Mononuclear cell (primary cell): ENCODE results near the gene THSD4. TPM values are rescaled to one million over a fixed set of nuclear protein-coding genes. Genes with fewer than 3 reads are reported as not detected.

Experiments used
- H3K27me3 ChIP-seq: 2 replicates; pipeline ENCODE4 v1.6.0; 2011; ENCODE audit warnings: low read length, control low read depth; ENCODE audit not compliant: insufficient read depth
- H3K4me1 ChIP-seq: 2 replicates; pipeline ENCODE4 v1.5.1; 2011; ENCODE audit warnings: mild to moderate bottlenecking, low read length, control low read depth; ENCODE audit not compliant: insufficient read depth
- H3K4me3 ChIP-seq: 2 replicates; pipeline ENCODE4 v1.5.1; 2011; ENCODE audit warnings: mild to moderate bottlenecking, low read length, moderate library complexity
- H3K9me3 ChIP-seq: 2 replicates; pipeline ENCODE4 v1.5.1; 2011; ENCODE audit warnings: low read depth, mild to moderate bottlenecking, control low read depth, low read length
- total RNA-seq: library from RNA; depleted of rRNA; stranded (reverse); fragments of >200 nt; gene quantifications from one replicate; pipeline ENCODE4 v1.2.3, GENCODE V29; 2012

THSD4 gene
- total RNA-seq, 1 donor: 0.10 TPM

- Histone ChIP-seq H3K4me1 (no peaks in the 10 kb centered on the region), H3K27me3 (no peaks in the 10 kb centered on the region), H3K4me3 (no peak overlapping the region)
Measured at GRCh38 chr15:71221417-71221816, 106.1 kb downstream of the THSD4 start.

GRCh38 chr15:71223516-71223915 lies 108.2 kb downstream of the THSD4 start:
- H3K9me3 ChIP-seq: no peaks in the 10 kb centered on the region
- H3K27me3 ChIP-seq: no peaks in the 10 kb centered on the region
- H3K4me1 ChIP-seq: no peaks in the 10 kb centered on the region
- H3K4me3 ChIP-seq: no peak overlapping the region

More at GRCh38 chr15:71221417-71221816, 106.1 kb downstream of the THSD4 start:
- H3K9me3 ChIP-seq: no peaks in the 10 kb centered on the region

- H3K4me3 ChIP-seq: no peak overlapping the region
- H3K27me3 ChIP-seq: no peaks in the 10 kb centered on the region
- H3K9me3 ChIP-seq: no peaks in the 10 kb centered on the region
- no peaks in the 10 kb centered on the region for H3K4me1 ChIP-seq
Measured at GRCh38 chr15:71224024-71224423, 108.8 kb downstream of the THSD4 start.

GRCh38 chr15:71225851-71226250 lies 110.6 kb downstream of the THSD4 start:
- no peak overlapping the region for H3K4me3 ChIP-seq
- no peaks in the 10 kb centered on the region for H3K9me3 ChIP-seq
- H3K27me3 ChIP-seq: no peaks in the 10 kb centered on the region
- no peaks in the 10 kb centered on the region for H3K4me1 ChIP-seq

- Histone ChIP-seq H3K4me1 (no peaks in the 10 kb centered on the region), H3K9me3 (no peaks in the 10 kb centered on the region), H3K27me3 (no peaks in the 10 kb centered on the region), H3K4me3 (no peak overlapping the region)
Measured at GRCh38 chr15:71226536-71227455, 111.5 kb downstream of the THSD4 start.

- Histone ChIP-seq H3K27me3 (no peaks in the 10 kb centered on the region), H3K9me3 (no peaks in the 10 kb centered on the region), H3K4me1 (no peaks in the 10 kb centered on the region), H3K4me3 (no peak overlapping the region)
Measured at GRCh38 chr15:71228403-71228802, 113.1 kb downstream of the THSD4 start.

- H3K4me1 ChIP-seq: no peaks in the 10 kb centered on the region
- H3K4me3 ChIP-seq: no peak overlapping the region
- H3K9me3 ChIP-seq: no peaks in the 10 kb centered on the region
- no peaks in the 10 kb centered on the region for H3K27me3 ChIP-seq
Measured at GRCh38 chr15:71230303-71230702, 115.0 kb downstream of the THSD4 start.

- no peaks in the 10 kb centered on the region for H3K9me3 ChIP-seq
- H3K4me3 ChIP-seq: no peak overlapping the region
- no peaks in the 10 kb centered on the region for H3K27me3 ChIP-seq
- no peaks in the 10 kb centered on the region for H3K4me1 ChIP-seq
Measured at GRCh38 chr15:71231758-71232157, 116.5 kb downstream of the THSD4 start.

GRCh38 chr15:71232411-71232810 lies 117.1 kb downstream of the THSD4 start:
- Histone ChIP-seq H3K4me1 (no peaks in the 10 kb centered on the region), H3K27me3 (no peaks in the 10 kb centered on the region), H3K4me3 (no peak overlapping the region), H3K9me3 (no peaks in the 10 kb centered on the region)

- Histone ChIP-seq H3K27me3 (peaks cover 2% of the 10 kb centered on the region), H3K9me3 (no peaks in the 10 kb centered on the region), H3K4me3 (no peak overlapping the region), H3K4me1 (no peaks in the 10 kb centered on the region)
Measured at GRCh38 chr15:71237456-71238188, 122.4 kb downstream of the THSD4 start.

GRCh38 chr15:71238926-71239325 lies 123.7 kb downstream of the THSD4 start:
- no peaks in the 10 kb centered on the region for H3K9me3 ChIP-seq

GRCh38 chr15:71239592-71240364 lies 124.5 kb downstream of the THSD4 start:
- no peaks in the 10 kb centered on the region for H3K9me3 ChIP-seq
- H3K27me3 ChIP-seq: peaks cover 2% of the 10 kb centered on the region
- no peaks in the 10 kb centered on the region for H3K4me1 ChIP-seq
- H3K4me3 ChIP-seq: no peak overlapping the region

More at GRCh38 chr15:71238926-71239325, 123.7 kb downstream of the THSD4 start:
- H3K4me1 ChIP-seq: no peaks in the 10 kb centered on the region
- H3K4me3 ChIP-seq: no peak overlapping the region
- peaks cover 2% of the 10 kb centered on the region for H3K27me3 ChIP-seq

- no peak overlapping the region for H3K4me3 ChIP-seq
- no peaks in the 10 kb centered on the region for H3K9me3 ChIP-seq
- H3K4me1 ChIP-seq: no peaks in the 10 kb centered on the region
- H3K27me3 ChIP-seq: peaks cover 2% of the 10 kb centered on the region
Measured at GRCh38 chr15:71242292-71242691, 127.0 kb downstream of the THSD4 start.

- H3K9me3 ChIP-seq: no peaks in the 10 kb centered on the region
- H3K4me3 ChIP-seq: no peak overlapping the region
- H3K4me1 ChIP-seq: no peaks in the 10 kb centered on the region
- no peaks in the 10 kb centered on the region for H3K27me3 ChIP-seq
Measured at GRCh38 chr15:71244250-71244649, 129.0 kb downstream of the THSD4 start.

GRCh38 chr15:71245588-71245987 lies 130.3 kb downstream of the THSD4 start:
- H3K9me3 ChIP-seq: no peaks in the 10 kb centered on the region
- no peaks in the 10 kb centered on the region for H3K4me1 ChIP-seq
- no peak overlapping the region for H3K4me3 ChIP-seq
- no peaks in the 10 kb centered on the region for H3K27me3 ChIP-seq
